Karpas-422 (cell line): ENCODE measurements around the gene HEBP1. TPM values are rescaled to one million over a fixed set of nuclear protein-coding genes. Genes with fewer than 3 reads are reported as not detected.

Experiments used
- DNase-seq: peaks from one replicate; pipeline ENCODE4 v3.0.0-alpha.2; 2015
- H2AFZ ChIP-seq: fragments of 200-600 bp; sonication (generic); 2 replicates; pipeline ENCODE4 v1.6.1; 2014; ENCODE audit warnings: antibody characterized with exemption, low read length, mixed read lengths
- H3K27ac ChIP-seq: fragments of 200-600 bp; sonication (generic); 2 replicates; pipeline ENCODE4 v1.5.1; 2014; ENCODE audit warnings: mild to moderate bottlenecking, low read length, moderate library complexity
- H3K27me3 ChIP-seq: fragments of 200-600 bp; sonication (generic); 2 replicates; pipeline ENCODE4 v1.6.1; 2014; ENCODE audit warnings: low read length, mixed read lengths
- H3K36me3 ChIP-seq: fragments of 200-600 bp; sonication (generic); 2 replicates; pipeline ENCODE4 v1.6.1; 2014; ENCODE audit warnings: low read length, mixed read lengths; ENCODE audit not compliant: insufficient read depth
- H3K4me1 ChIP-seq: fragments of 200-600 bp; sonication (generic); 2 replicates; pipeline ENCODE4 v1.6.1; 2014; ENCODE audit warnings: mild to moderate bottlenecking, low read length, mixed read lengths
- H3K4me2 ChIP-seq: fragments of 200-600 bp; sonication (generic); 2 replicates; pipeline ENCODE4 v1.6.1; 2014; ENCODE audit warnings: low read length, low read depth, mild to moderate bottlenecking; ENCODE audit not compliant: poor library complexity, severe bottlenecking
- H3K4me3 ChIP-seq: fragments of 200-600 bp; sonication (generic); 2 replicates; pipeline ENCODE4 v1.5.1; 2014; ENCODE audit warnings: mild to moderate bottlenecking, antibody characterized with exemption, low read length, mixed read lengths
- H3K79me2 ChIP-seq: fragments of 200-600 bp; sonication (generic); 2 replicates; pipeline ENCODE4 v1.6.1; 2014; ENCODE audit warnings: mild to moderate bottlenecking, low read length, mixed read lengths
- H3K9ac ChIP-seq: fragments of 200-600 bp; sonication (generic); 2 replicates; pipeline ENCODE4 v1.6.0; 2014; ENCODE audit warnings: low read length
- H3K9me2 ChIP-seq: fragments of 200-600 bp; sonication (generic), shearing (Covaris generic); replicated peaks from 2 replicates; pipeline ENCODE4 v1.6.0; 2014; ENCODE audit warnings: mild to moderate bottlenecking, low read length, moderate library complexity; ENCODE audit not compliant: insufficient read depth
- H3K9me3 ChIP-seq: fragments of 300-700, 200-600 bp; sonication (generic); 2 replicates; pipeline ENCODE4 v1.6.1; 2014; ENCODE audit warnings: low read length, mixed read lengths
- H4K20me1 ChIP-seq: fragments of 200-600 bp; sonication (generic); 2 replicates; pipeline ENCODE4 v1.6.1; 2014; ENCODE audit warnings: mild to moderate bottlenecking, antibody characterized with exemption, low read length, low read depth; ENCODE audit not compliant: insufficient read depth
- total RNA-seq: library from RNA; depleted of rRNA; stranded (reverse); fragments of >200 nt; shearing (Covaris generic); gene quantifications from 2 replicates; pipeline ENCODE4 v1.2.3, GENCODE V29; 2014; ENCODE audit warnings: low replicate concordance

HEBP1 gene
- total RNA-seq, 1 experiment from 2014 or later = 0.34 TPM

- H3K27me3 ChIP-seq = no peaks in the 10 kb centered on the region
- no peak overlapping the region for H3K27ac ChIP-seq
- no peaks in the 10 kb centered on the region for H3K4me1 ChIP-seq
- no peak overlapping the region for H3K4me3 ChIP-seq
- H3K9me3 ChIP-seq = no peaks in the 10 kb centered on the region
- H3K36me3 ChIP-seq = no peaks in the 10 kb centered on the region
- H3K9ac ChIP-seq = no peak overlapping the region
- no peaks in the 10 kb centered on the region for H4K20me1 ChIP-seq
- no peak for DNase-seq
- no peaks in the 10 kb centered on the region for H3K79me2 ChIP-seq
- no peak overlapping the region for H2AFZ ChIP-seq
- H3K4me2 ChIP-seq = no peak overlapping the region
- no peaks in the 10 kb centered on the region for H3K9me2 ChIP-seq
Measured at GRCh38 chr12:12934556-12934955, 65.5 kb downstream of the HEBP1 start.

GRCh38 chr12:12933742-12934141 is 66.3 kb downstream of the HEBP1 start:
- Histone ChIP-seq H3K27ac (no peak overlapping the region), H3K4me3 (no peak overlapping the region), H3K9me3 (no peaks in the 10 kb centered on the region), H4K20me1 (no peaks in the 10 kb centered on the region), H3K36me3 (no peaks in the 10 kb centered on the region), H2AFZ (no peak overlapping the region), H3K9me2 (no peaks in the 10 kb centered on the region), H3K27me3 (no peaks in the 10 kb centered on the region), H3K9ac (no peak overlapping the region), H3K4me2 (no peak overlapping the region), H3K79me2 (no peaks in the 10 kb centered on the region), H3K4me1 (no peaks in the 10 kb centered on the region)
- no peak for DNase-seq

GRCh38 chr12:12930633-12931219 is 69.3 kb downstream of the HEBP1 start:
- no peak overlapping the region for H3K4me3 ChIP-seq
- H3K27ac ChIP-seq = no peak overlapping the region
- no peak overlapping the region for H3K9ac ChIP-seq
- H3K36me3 ChIP-seq = no peaks in the 10 kb centered on the region
- no peak overlapping the region for H2AFZ ChIP-seq
- H3K4me2 ChIP-seq = no peak overlapping the region
- no peaks in the 10 kb centered on the region for H3K9me3 ChIP-seq
- no peaks in the 10 kb centered on the region for H3K27me3 ChIP-seq
- H3K4me1 ChIP-seq = no peaks in the 10 kb centered on the region
- no peaks in the 10 kb centered on the region for H3K9me2 ChIP-seq
- no peaks in the 10 kb centered on the region for H4K20me1 ChIP-seq
- H3K79me2 ChIP-seq = no peaks in the 10 kb centered on the region
- DNase-seq = no peak

- no peak overlapping the region for H3K4me3 ChIP-seq
- no peaks in the 10 kb centered on the region for H3K4me1 ChIP-seq
- H3K4me2 ChIP-seq = no peak overlapping the region
- H3K9me3 ChIP-seq = no peaks in the 10 kb centered on the region
- H2AFZ ChIP-seq = no peak overlapping the region
- H3K9me2 ChIP-seq = no peaks in the 10 kb centered on the region
- H3K9ac ChIP-seq = no peak overlapping the region
- no peaks in the 10 kb centered on the region for H3K27me3 ChIP-seq
- no peak overlapping the region for H3K27ac ChIP-seq
- H4K20me1 ChIP-seq = no peaks in the 10 kb centered on the region
- DNase-seq = no peak
- no peaks in the 10 kb centered on the region for H3K79me2 ChIP-seq
- no peaks in the 10 kb centered on the region for H3K36me3 ChIP-seq
Measured at GRCh38 chr12:12929696-12930095, 70.4 kb downstream of the HEBP1 start.

GRCh38 chr12:12927211-12928079 is 72.6 kb downstream of the HEBP1 start:
- H3K4me1 ChIP-seq = no peaks in the 10 kb centered on the region
- no peaks in the 10 kb centered on the region for H3K27me3 ChIP-seq
- no peaks in the 10 kb centered on the region for H3K9me3 ChIP-seq
- H3K4me2 ChIP-seq = no peak overlapping the region
- H3K27ac ChIP-seq = no peak overlapping the region
- H3K79me2 ChIP-seq = no peaks in the 10 kb centered on the region
- H3K9me2 ChIP-seq = no peaks in the 10 kb centered on the region
- no peak overlapping the region for H3K4me3 ChIP-seq
- H3K36me3 ChIP-seq = no peaks in the 10 kb centered on the region
- no peak overlapping the region for H2AFZ ChIP-seq
- DNase-seq = no peak
- no peak overlapping the region for H3K9ac ChIP-seq
- no peaks in the 10 kb centered on the region for H4K20me1 ChIP-seq

GRCh38 chr12:12926571-12927071 is 73.4 kb downstream of the HEBP1 start:
- H3K36me3 ChIP-seq = no peaks in the 10 kb centered on the region
- H3K4me2 ChIP-seq = no peak overlapping the region
- no peaks in the 10 kb centered on the region for H4K20me1 ChIP-seq
- H3K27ac ChIP-seq = no peak overlapping the region
- H3K9me2 ChIP-seq = no peaks in the 10 kb centered on the region
- DNase-seq = no peak
- H3K27me3 ChIP-seq = no peaks in the 10 kb centered on the region
- H3K4me1 ChIP-seq = no peaks in the 10 kb centered on the region
- no peak overlapping the region for H3K4me3 ChIP-seq
- H2AFZ ChIP-seq = no peak overlapping the region
- no peaks in the 10 kb centered on the region for H3K79me2 ChIP-seq
- no peak overlapping the region for H3K9ac ChIP-seq
- H3K9me3 ChIP-seq = no peaks in the 10 kb centered on the region

- H3K27me3 ChIP-seq = no peaks in the 10 kb centered on the region
- H3K4me3 ChIP-seq = no peak overlapping the region
- no peak overlapping the region for H3K4me2 ChIP-seq
- no peak overlapping the region for H3K27ac ChIP-seq
- H3K4me1 ChIP-seq = no peaks in the 10 kb centered on the region
- H3K79me2 ChIP-seq = no peaks in the 10 kb centered on the region
- H3K36me3 ChIP-seq = no peaks in the 10 kb centered on the region
- no peaks in the 10 kb centered on the region for H3K9me3 ChIP-seq
- no peak overlapping the region for H2AFZ ChIP-seq
- H3K9me2 ChIP-seq = no peaks in the 10 kb centered on the region
- no peaks in the 10 kb centered on the region for H4K20me1 ChIP-seq
- DNase-seq = no peak
- H3K9ac ChIP-seq = no peak overlapping the region
Measured at GRCh38 chr12:12925388-12925787, 74.7 kb downstream of the HEBP1 start.
